GM18511 (cell line): ENCODE data around the gene SLCO4A1.
"Not testable (repeated sequence)": the region's sequence is repeated elsewhere in the genome, so short reads cannot be mapped to it uniquely, and the experiment has no call there.

Source experiments
- ATAC-seq: cut with Tn5 transposase; IDR thresholded peaks from one replicate; pipeline ENCODE4 v1.9.1; 2021; ENCODE audit warnings: mild to moderate bottlenecking, moderate library complexity; ENCODE audit not compliant: unreplicated experiment

The SLCO4A1 gene

GRCh38 chr20:62679978-62680589 is 37.8 kb downstream of the SLCO4A1 start:
- no peak for ATAC-seq

- ATAC-seq: no peak
Measured at GRCh38 chr20:62682912-62683517, 40.7 kb downstream of the SLCO4A1 start.

- ATAC-seq: not testable (repeated sequence)
Measured at GRCh38 chr20:62683660-62684322, 41.5 kb downstream of the SLCO4A1 start.

- ATAC-seq: no peak
Measured at GRCh38 chr20:62684981-62685380, 42.7 kb downstream of the SLCO4A1 start.

- ATAC-seq: no peak
Measured at GRCh38 chr20:62685781-62686555, 43.7 kb downstream of the SLCO4A1 start.

- no peak for ATAC-seq
Measured at GRCh38 chr20:62686869-62687830, 44.8 kb downstream of the SLCO4A1 start.

GRCh38 chr20:62688083-62688482 is 45.8 kb downstream of the SLCO4A1 start:
- ATAC-seq: no peak

GRCh38 chr20:62688855-62689460 is 46.7 kb downstream of the SLCO4A1 start:
- no peak for ATAC-seq

GRCh38 chr20:62689861-62690260 is 47.6 kb downstream of the SLCO4A1 start:
- no peak for ATAC-seq

- ATAC-seq: no peak
Measured at GRCh38 chr20:62690261-62690820, 48.0 kb downstream of the SLCO4A1 start.

- no peak for ATAC-seq
Measured at GRCh38 chr20:62691487-62691886, 49.2 kb downstream of the SLCO4A1 start.

GRCh38 chr20:62692176-62692575 is 49.9 kb downstream of the SLCO4A1 start:
- ATAC-seq: no peak

GRCh38 chr20:62692801-62693523 is 50.7 kb downstream of the SLCO4A1 start:
- no peak for ATAC-seq

GRCh38 chr20:62693524-62693922 is 51.2 kb downstream of the SLCO4A1 start:
- no peak for ATAC-seq

GRCh38 chr20:62694106-62694505 is 51.8 kb downstream of the SLCO4A1 start:
- no peak for ATAC-seq

- no peak for ATAC-seq
Measured at GRCh38 chr20:62694868-62695267, 52.6 kb downstream of the SLCO4A1 start.

- ATAC-seq: no peak
Measured at GRCh38 chr20:62695448-62696414, 53.4 kb downstream of the SLCO4A1 start.

- ATAC-seq: no peak
Measured at GRCh38 chr20:62696434-62696957, 54.2 kb downstream of the SLCO4A1 start.
